ENCODE results near the gene DYNC2H1.
A peak's percentile ranks its signal among the peaks of the same experiment; 100 is the strongest.
"Not testable (repeated sequence)": the region's sequence is repeated elsewhere in the genome, so short reads cannot be mapped to it uniquely, and the experiment has no call there.

The DYNC2H1 gene

DNA sequence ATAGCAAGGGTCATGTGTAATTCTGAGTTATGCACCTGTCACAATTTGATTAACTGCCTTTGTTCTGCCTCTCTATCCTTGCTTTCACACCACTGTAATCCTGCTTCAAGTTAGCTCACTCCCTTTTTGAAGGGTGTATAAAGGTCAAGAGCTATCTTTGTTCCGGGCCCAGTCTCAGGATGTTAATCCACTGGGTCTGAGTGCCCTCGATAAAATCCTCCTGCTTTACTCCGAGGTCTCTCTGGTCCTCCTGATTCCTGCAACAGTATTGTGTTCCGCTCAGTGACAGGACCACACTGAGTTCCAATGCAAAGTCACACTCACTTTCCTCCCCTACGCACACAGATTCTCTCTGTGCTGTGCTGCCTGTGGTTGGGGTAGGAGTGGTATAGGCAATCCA is 186.5 kb downstream of the DYNC2H1 start:
- no peak for DNase-seq

GRCh38 chr11:103297900-103298299 is 188.7 kb downstream of the DYNC2H1 start:
- no peak for DNase-seq

GRCh38 chr11:103315248-103315647 is 206.0 kb downstream of the DYNC2H1 start:
- no peak for DNase-seq

- no peak for DNase-seq
Measured at GRCh38 chr11:103317118-103317517, 207.9 kb downstream of the DYNC2H1 start.

GRCh38 chr11:103322821-103323220 is 213.6 kb downstream of the DYNC2H1 start:
- no peak for DNase-seq

- DNase-seq: no peak
Measured at GRCh38 chr11:103325686-103326069, 216.5 kb downstream of the DYNC2H1 start.

- peak; percentile 59 for DNase-seq
Measured at GRCh38 chr11:103326070-103326794, 217.0 kb downstream of the DYNC2H1 start.

- no peak for DNase-seq
Measured at GRCh38 chr11:103327721-103328120, 218.5 kb downstream of the DYNC2H1 start.

- DNase-seq: no peak
Measured at GRCh38 chr11:103332409-103332808, 223.2 kb downstream of the DYNC2H1 start.

DNA sequence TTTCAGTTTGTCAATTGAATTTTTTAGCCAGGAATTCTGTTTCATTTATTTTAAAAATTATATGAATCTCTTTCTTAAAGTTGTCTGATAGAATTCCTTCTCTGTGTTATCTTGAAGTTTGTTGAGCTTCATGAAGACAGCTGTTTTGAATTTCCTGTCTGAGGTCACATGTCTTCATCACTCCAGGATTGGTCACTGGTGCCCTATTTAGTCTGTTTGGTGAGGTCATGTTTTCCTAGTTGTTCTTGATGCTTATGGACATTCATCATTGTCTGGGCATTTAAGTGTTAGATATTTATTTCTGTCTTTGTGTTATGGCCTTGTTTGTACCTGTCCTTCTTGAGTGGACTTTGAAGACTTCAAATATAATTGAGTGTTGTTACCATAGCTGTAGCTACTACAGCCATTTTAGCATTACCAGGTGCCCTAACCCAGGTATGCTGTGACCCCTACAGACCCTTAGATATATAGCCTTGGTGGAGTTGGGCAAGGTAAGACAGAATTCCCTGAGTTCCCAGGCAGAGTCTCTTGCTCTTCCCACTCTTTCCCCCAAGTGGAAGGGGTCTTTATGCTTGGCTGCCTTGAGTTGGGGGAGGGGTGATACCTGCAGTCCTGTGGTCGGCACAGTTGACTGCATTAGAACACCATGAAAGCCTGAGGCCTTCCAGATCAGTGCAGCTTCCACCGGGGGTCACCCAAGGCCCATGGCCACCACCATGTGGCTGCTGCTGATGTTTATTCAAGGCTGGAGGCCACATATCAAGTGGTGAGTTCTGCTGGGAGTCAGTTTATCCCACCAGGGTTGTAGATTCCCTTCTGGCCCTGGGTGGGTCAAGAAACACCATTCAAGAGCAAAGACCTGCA is 229.6 kb downstream of the DYNC2H1 start:
- no peak for DNase-seq

DNA sequence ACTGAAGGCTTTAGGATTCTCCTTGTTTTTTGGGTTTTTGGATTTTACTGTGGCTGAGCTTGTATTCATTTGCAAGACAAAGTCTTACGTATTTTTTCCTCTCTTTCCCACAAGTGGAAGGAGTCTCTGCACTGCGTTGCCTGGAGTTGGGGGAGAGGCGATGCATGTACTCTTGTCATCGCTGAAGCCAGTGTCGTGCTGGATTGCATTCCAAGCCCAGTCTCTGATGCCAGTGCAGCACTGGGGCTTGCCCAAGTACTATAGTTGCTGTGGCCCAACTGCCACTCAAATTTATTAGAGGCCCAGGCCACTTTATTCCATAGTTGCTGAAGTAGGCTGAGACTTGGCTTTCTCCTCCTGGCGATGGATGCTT is 230.2 kb downstream of the DYNC2H1 start:
- DNase-seq: no peak

- no peak for DNase-seq
Measured at GRCh38 chr11:103340956-103341355, 231.7 kb downstream of the DYNC2H1 start.

DNA sequence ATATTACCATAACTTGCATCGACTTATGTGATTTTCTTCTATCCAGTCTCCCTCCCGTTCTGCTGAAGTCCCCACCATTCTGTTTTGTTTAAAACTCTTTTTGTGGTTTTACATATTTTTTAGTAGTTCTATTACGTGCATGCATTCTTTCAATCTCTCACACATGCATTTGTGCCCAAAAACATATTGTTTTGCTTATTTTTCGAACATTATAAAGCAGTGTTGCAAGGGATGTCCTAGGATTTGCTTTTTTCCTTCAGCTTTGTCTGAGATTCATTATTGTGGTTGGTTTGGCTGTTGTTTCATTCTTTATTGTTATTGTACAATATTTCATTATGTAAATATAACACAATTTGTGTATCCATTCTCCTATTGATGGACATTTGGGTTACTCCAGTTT is 235.7 kb downstream of the DYNC2H1 start:
- no peak for DNase-seq

DNA sequence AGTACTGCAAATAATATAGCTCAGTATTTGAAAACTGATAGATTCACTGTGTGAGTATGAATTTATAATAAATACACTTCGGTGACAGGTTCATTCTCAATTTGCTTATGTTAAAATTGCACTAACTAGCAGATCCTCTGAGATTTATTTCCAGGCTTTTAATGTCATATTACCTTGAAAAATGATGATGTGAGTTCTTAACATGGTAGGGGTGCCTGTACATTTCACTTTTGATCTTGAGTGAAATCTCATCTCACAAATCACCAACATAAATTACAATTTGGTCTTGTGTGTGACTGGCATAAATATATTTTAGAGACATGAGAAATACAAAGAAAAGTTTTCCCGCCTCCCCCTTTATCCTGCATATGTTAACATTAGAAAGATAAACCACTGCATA is 240.4 kb downstream of the DYNC2H1 start:
- no peak for DNase-seq

DNA sequence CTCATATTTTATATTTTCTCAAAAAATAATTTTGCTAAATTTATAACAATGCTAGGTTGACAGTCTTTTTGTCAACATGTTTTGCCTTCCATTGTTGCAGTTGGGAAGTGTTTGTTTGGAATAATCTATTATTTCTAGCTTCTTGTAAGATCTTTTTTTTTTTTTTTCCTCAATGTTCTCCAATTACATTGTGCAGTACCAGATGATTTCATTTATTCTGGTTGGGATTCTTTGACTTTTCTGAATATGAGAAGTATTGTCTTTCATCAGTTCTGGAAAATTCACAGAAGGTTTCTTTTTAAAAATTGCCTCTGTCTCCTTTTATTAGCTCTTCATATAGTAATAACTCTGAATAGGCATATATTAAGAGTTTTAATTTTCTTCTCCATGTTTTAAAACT is 245.4 kb downstream of the DYNC2H1 start:
- no peak for DNase-seq

- no peak for DNase-seq
Measured at GRCh38 chr11:103358251-103358650, 249.0 kb downstream of the DYNC2H1 start.

GRCh38 chr11:103359216-103359615 is 250.0 kb downstream of the DYNC2H1 start:
- DNase-seq: no peak

GRCh38 chr11:103364687-103365086 is 255.5 kb downstream of the DYNC2H1 start:
- DNase-seq: no peak

GRCh38 chr11:103367650-103368049 is 258.4 kb downstream of the DYNC2H1 start:
- DNase-seq: no peak

- no peak for DNase-seq
Measured at GRCh38 chr11:103368145-103368544, 258.9 kb downstream of the DYNC2H1 start.

- DNase-seq: no peak
Measured at GRCh38 chr11:103370076-103370475, 260.9 kb downstream of the DYNC2H1 start.

- DNase-seq: no peak
Measured at GRCh38 chr11:103372906-103373305, 263.7 kb downstream of the DYNC2H1 start.

DNA sequence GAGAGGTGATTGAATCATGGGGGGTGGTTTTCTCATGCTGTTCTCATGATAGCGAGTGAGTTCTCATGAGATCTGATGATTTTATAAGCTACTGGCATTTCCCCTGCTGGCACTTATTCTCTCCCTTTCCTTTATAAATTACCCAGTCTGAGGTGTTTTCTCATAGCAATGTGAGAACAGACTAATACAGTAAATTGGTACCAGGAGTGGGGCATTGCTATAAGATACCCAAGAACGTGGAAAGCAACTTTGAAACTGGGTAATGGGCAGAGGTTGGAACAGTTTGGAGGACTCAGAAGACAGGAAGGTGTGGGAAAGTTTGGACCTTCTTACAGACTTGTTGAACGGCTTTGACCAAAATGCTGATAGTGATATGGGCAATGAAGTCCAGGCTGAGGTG is 265.0 kb downstream of the DYNC2H1 start:
- DNase-seq: not testable (repeated sequence)

GRCh38 chr11:103378931-103379330 is 269.7 kb downstream of the DYNC2H1 start:
- no peak for DNase-seq

Data from COR-L47 (cell line).